Thymus (tissue), 11 donors: ENCODE results near the gene PTGER1. TPM values are rescaled to one million over a fixed set of nuclear protein-coding genes. Genes with fewer than 3 reads are reported as not detected.

Experiments used
- DNase-seq, 9 donors: peaks; one replicate each; pipeline ENCODE4 v3.0.0-alpha.2; 2013; ENCODE audit warnings: low spot score in 9 of 9, low read depth in 6 of 9, missing footprints in 1 of 9
- H3K27ac ChIP-seq, 2 donors: one replicate each; pipeline ENCODE4 v1.5.1; 2013; ENCODE audit warnings: control low read depth in 1 of 2, low read depth in 1 of 2, low read length in 1 of 2, mild to moderate bottlenecking in 1 of 2, moderate library complexity in 1 of 2
- H3K27me3 ChIP-seq, 2 donors: one replicate each; pipeline ENCODE4 v1.5.1; 2013; ENCODE audit warnings: low read length in 1 of 2; ENCODE audit not compliant: control insufficient read depth in 2 of 2, insufficient read depth in 1 of 2
- H3K36me3 ChIP-seq, 2 donors: one replicate each; pipeline ENCODE4 v1.5.1; 2013; ENCODE audit warnings: low read length in 1 of 2, mild to moderate bottlenecking in 1 of 2, moderate library complexity in 1 of 2; ENCODE audit not compliant: control insufficient read depth in 2 of 2, insufficient read depth in 2 of 2
- H3K4me1 ChIP-seq, 2 donors: one replicate each; pipeline ENCODE4 v1.5.1; 2013; ENCODE audit warnings: low read length in 2 of 2; ENCODE audit not compliant: control insufficient read depth in 2 of 2, insufficient read depth in 2 of 2
- H3K4me3 ChIP-seq, 2 donors: one replicate each; pipeline ENCODE4 v1.5.1; 2013; ENCODE audit warnings: low read length in 2 of 2, control low read depth in 1 of 2, mild to moderate bottlenecking in 1 of 2
- H3K9me3 ChIP-seq, 2 donors: one replicate each; pipeline ENCODE4 v1.5.1; 2013; ENCODE audit warnings: low read length in 1 of 2, mild to moderate bottlenecking in 1 of 2; ENCODE audit not compliant: control insufficient read depth in 2 of 2, insufficient read depth in 1 of 2
- WGBS: extraction: QIAGEN DNeasy Blood & Tissue Kit; methylation state at CpG from one replicate; pipeline ENCODE4 v1.1.7; 2013; 5-methylcytosine and 5-hydroxymethylcytosine counted together
- polyA plus RNA-seq: library from polyadenylated mRNA; stranded (reverse); fragments of 200-250 nt; gene quantifications from one replicate; pipeline ENCODE4 v1.2.3, GENCODE V29; 2013
- total RNA-seq: library from RNA; stranded (reverse); fragments of 120-200 nt; gene quantifications from one replicate; pipeline ENCODE4 v1.2.4, GENCODE V29; 2013
- donor health status: healthy.

The PTGER1 gene
- total and polyA plus RNA-seq, 2 donors: 0.11 TPM; not detected in 1

- Histone ChIP-seq H3K4me1 (peaks cover 14 to 29% of the 10 kb centered on the region in 2 donors), H3K9me3 (no peaks in the 10 kb centered on the region), H3K4me3 (peak overlapping the region in 1 of 2 donors; percentile 13), H3K27ac (no peak overlapping the region), H3K27me3 (no peaks in the 10 kb centered on the region), H3K36me3 (peaks cover 6% of the 10 kb centered on the region in 2 donors)
- DNase-seq: no peak
- 96% methylated on average over 4 of the region's 4 CpGs for WGBS
These were observed 19.3 kb upstream of the PTGER1 start for GRCh38 chr19:14494411-14494810.

DNA sequence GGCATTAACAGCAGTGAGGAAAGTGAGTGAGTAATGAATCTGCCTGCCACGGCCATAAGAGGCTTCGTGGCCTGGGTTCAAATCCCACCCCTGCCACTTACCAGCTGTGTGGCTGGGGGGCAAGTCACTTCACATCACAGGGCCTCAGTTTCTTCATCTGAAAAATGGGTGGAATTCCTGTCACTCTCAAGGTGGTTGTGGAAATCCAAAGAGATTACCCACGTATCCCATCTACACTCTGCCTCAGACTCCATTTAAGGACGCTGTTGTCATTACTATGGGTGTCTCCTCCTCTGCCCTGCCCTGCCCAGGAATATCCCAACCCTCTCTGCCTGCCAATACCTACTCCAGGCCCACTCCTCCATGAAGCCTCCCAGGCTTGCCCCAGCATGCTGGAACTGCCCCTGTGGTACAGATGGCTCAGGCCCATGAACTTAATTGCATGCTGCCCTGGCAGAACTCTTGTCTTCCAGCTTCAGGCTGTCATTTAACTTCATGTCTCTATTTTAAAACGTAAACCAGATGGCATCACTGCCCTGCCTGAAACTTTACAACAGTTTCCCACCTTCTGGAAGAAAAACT is 17.7 kb upstream of the PTGER1 start:
- Histone ChIP-seq H3K36me3 (peaks cover 12 to 15% of the 10 kb centered on the region in 2 donors), H3K9me3 (no peaks in the 10 kb centered on the region), H3K4me3 (no peak overlapping the region), H3K27me3 (no peaks in the 10 kb centered on the region), H3K4me1 (peaks cover 14 to 29% of the 10 kb centered on the region in 2 donors), H3K27ac (no peak overlapping the region)
- no peak for DNase-seq
- 95% methylated on average over 5 of the region's 5 CpGs for WGBS

DNA sequence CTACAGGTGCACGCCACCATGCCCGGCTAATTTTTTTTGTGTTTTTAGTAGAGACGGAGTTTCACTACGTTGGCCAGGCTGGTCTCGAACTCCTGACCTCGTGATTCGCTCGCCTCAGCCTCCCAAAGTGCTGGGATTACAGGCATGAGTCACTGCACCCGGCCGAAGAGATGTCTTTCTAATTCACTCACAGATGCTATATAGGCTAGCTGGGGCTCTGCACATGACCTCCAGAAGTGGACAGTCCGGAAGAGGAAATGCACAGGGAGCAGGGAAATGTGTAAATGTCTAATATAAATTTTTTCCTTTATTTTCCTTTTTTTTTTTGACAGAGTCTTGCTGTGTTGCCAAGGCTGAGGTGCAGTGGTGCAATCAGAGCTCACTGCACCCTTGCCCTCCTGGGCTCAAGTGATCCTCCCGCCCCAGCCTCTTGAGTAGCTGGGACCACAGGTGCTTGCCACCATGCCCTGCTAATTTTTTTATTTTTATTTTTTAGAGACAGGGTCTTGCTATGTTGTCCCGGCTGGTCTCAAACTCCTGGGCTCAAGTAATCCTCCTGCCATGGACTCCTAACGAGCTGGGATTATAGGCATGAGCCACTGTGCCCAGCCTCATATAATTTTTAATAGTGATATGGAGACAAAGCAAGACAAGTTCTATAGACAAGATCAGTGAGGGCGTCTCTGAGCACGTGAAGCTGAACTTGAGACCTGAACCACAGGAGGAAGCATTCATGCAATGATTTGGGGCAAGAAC is 12.4 kb upstream of the PTGER1 start:
- Histone ChIP-seq H3K27me3 (no peaks in the 10 kb centered on the region), H3K4me1 (no peaks in the 10 kb centered on the region), H3K4me3 (no peak overlapping the region), H3K9me3 (no peaks in the 10 kb centered on the region), H3K36me3 (peaks cover 16 to 18% of the 10 kb centered on the region in 2 donors), H3K27ac (no peak overlapping the region)
- DNase-seq: no peak
- 98% methylated on average over 16 of the region's 16 CpGs for WGBS

DNA sequence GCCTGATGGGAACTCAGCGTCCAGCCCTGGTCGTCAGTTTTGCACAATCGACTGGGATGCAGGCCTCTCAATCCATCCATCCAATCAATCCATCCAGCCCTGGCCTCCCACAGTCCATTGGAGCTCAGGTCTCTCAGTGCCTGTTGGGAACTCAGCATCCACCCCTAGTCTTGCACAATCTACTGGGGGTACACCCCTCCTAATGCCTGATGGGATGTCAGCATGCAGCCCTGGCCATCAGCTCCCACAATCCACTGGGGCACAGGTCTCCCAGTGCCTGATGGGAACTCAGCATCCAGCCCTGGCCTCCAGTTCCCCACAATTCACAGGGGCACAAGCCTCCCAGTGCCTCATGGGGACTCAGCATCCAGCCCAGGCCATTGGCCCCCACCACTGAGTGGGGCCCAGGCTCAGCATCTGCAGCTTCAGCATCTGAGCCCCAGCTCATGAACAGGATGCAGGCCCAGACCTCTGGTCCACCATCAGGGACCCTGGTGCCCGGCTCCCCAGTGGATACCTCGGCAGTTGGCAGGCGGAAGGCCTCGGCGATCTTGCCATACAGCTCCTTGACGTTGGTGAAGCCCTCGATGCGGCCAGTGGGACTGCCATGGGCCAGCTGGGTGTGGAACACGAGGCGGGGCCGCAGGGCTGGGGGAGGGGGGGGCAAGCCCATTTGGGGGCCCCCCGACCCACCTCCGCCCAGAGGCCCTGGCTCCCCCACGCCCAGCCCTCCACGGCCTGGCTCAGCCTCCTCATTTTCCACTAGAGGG is 7.2 kb upstream of the PTGER1 start:
- no peak overlapping the region for H3K27ac ChIP-seq
- H3K4me1 ChIP-seq: peaks cover 0 to 4% of the 10 kb centered on the region in 2 donors
- peaks cover 26 to 31% of the 10 kb centered on the region in 2 donors for H3K36me3 ChIP-seq
- DNase-seq: no peak
- 97% methylated on average over 18 of the region's 18 CpGs for WGBS
- no peaks in the 10 kb centered on the region for H3K9me3 ChIP-seq
- H3K4me3 ChIP-seq: no peak overlapping the region
- H3K27me3 ChIP-seq: no peaks in the 10 kb centered on the region

GRCh38 chr19:14480700-14481079 is 5.5 kb upstream of the PTGER1 start:
- DNase-seq: no peak
- Histone ChIP-seq H3K27ac (no peak overlapping the region), H3K4me1 (peaks cover 0 to 10% of the 10 kb centered on the region in 2 donors), H3K4me3 (no peak overlapping the region), H3K9me3 (no peaks in the 10 kb centered on the region), H3K27me3 (peaks cover 6 to 11% of the 10 kb centered on the region in 2 donors), H3K36me3 (peaks cover 26 to 31% of the 10 kb centered on the region in 2 donors)
- WGBS: 90% methylated on average over 5 of the region's 5 CpGs

DNA sequence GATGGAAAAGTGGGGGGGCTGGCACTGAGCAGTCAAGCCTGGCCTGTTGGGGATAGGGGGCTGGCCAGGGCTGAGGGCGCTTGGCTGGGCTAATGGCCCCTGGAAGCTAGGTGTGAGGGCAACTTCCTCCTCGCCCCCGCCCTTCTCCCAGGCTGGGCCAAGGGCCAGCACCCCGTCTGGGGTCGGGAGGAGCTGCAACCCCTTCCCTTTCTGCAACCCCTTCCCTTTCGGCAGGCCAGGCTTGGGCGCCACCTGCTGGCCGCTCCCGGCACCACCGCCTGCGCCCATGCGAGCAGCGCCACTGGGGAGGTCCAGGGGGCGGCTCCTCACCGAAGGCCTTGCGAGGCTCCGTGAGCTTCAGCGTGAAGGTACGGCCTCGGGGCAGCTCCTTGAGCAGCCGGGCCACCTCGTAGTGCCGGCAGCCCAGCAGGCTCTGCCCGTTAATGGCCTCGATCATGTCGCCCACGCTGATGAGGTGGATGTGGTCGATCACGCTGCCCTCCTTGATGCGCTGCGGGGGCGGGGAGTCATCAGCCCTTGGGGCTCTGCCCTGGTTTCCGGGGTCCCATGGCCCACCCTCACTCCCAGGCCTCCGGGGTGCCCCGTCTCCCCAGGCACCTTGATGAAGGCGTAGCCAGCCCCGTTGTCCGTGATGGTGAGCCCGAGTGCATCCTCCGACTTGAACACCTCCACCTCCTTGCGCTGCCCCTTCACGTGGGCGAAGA is 5.0 kb upstream of the PTGER1 start:
- Histone ChIP-seq H3K9me3 (no peaks in the 10 kb centered on the region), H3K4me3 (no peak overlapping the region), H3K27me3 (peaks cover 11 to 16% of the 10 kb centered on the region in 2 donors), H3K27ac (no peak overlapping the region), H3K4me1 (peaks cover 0 to 16% of the 10 kb centered on the region in 2 donors), H3K36me3 (peaks cover 26 to 31% of the 10 kb centered on the region in 2 donors)
- peak in 4 of 9 donors; percentile 56 to 68 (median 57) for DNase-seq
- WGBS: 52% methylated on average over 43 of the region's 43 CpGs

- no peak for DNase-seq
- Histone ChIP-seq H3K27ac (no peak overlapping the region), H3K36me3 (peaks cover 26 to 31% of the 10 kb centered on the region in 2 donors), H3K9me3 (no peaks in the 10 kb centered on the region), H3K4me3 (no peak overlapping the region), H3K4me1 (peaks cover 0 to 19% of the 10 kb centered on the region in 2 donors), H3K27me3 (peaks cover 18 to 23% of the 10 kb centered on the region in 2 donors)
- WGBS: 91% methylated on average over 14 of the region's 14 CpGs
These were observed 4.3 kb upstream of the PTGER1 start for GRCh38 chr19:14479309-14479974.

- no peak for DNase-seq
- WGBS: 96% methylated on average over 24 of the region's 24 CpGs
- H3K27ac ChIP-seq: no peak overlapping the region
- no peaks in the 10 kb centered on the region for H3K9me3 ChIP-seq
- H3K27me3 ChIP-seq: peaks cover 31 to 36% of the 10 kb centered on the region in 2 donors
- H3K4me1 ChIP-seq: peaks cover 0 to 21% of the 10 kb centered on the region in 2 donors
- H3K36me3 ChIP-seq: peaks cover 26 to 31% of the 10 kb centered on the region in 2 donors
- H3K4me3 ChIP-seq: no peak overlapping the region
These were observed 3.0 kb upstream of the PTGER1 start for GRCh38 chr19:14478113-14478545.
